Neural progenitor cell (in vitro differentiated cells): ENCODE data around the gene WSCD1.

ENCODE experiments used
- EZH2 ChIP-seq: fragments of 200-600 bp; sonication (generic); IDR thresholded peaks from 2 replicates; pipeline ENCODE4 v1.6.1; 2017; ENCODE audit warnings: antibody characterized with exemption, mild to moderate bottlenecking, moderate library complexity
- TF ChIP-seq, protein P1 (sequence below): fragments of 200-600 bp; sonication (generic); IDR thresholded peaks from 2 replicates; pipeline ENCODE4 v1.5.1; 2017; ENCODE audit warnings: antibody characterized with exemption, mild to moderate bottlenecking

DNA sequence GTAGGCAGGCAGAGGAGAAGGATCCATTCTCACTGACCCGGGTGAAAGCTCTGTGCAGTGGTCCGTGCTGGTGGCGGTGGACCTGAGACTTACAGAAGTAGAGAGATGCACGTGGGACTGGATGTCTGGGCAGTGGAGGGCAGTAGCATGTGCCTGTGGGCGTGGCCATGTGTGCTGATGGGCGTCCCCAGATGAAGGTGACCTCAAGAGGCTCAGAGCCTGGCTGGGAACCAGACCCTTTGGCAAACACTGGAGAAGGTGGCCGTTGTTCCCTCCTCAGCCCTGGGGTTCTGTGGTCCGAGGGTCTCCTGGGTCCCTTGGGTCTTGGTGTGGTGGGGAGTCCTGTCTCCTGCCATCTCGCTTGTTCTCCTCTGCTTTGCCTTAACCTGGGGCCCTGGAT lies 15.6 kb downstream of the WSCD1 start:
- TF ChIP-seq, protein P1, sequence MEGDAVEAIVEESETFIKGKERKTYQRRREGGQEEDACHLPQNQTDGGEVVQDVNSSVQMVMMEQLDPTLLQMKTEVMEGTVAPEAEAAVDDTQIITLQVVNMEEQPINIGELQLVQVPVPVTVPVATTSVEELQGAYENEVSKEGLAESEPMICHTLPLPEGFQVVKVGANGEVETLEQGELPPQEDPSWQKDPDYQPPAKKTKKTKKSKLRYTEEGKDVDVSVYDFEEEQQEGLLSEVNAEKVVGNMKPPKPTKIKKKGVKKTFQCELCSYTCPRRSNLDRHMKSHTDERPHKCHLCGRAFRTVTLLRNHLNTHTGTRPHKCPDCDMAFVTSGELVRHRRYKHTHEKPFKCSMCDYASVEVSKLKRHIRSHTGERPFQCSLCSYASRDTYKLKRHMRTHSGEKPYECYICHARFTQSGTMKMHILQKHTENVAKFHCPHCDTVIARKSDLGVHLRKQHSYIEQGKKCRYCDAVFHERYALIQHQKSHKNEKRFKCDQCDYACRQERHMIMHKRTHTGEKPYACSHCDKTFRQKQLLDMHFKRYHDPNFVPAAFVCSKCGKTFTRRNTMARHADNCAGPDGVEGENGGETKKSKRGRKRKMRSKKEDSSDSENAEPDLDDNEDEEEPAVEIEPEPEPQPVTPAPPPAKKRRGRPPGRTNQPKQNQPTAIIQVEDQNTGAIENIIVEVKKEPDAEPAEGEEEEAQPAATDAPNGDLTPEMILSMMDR, result no peak
- no peak for TF ChIP-seq EZH2
